ENCODE data around the gene ASB6. TPM values are rescaled to one million over a fixed set of nuclear protein-coding genes. Genes with fewer than 3 reads are reported as not detected.

ASB6 gene
- total RNA-seq, 1 experiment from 2014 or later: 21.0 TPM

- no peak overlapping the region for H3K27ac ChIP-seq (ENCODE audit: insufficient read length, low read depth, low read length)
- no peak overlapping the region for H3K4me2 ChIP-seq (ENCODE audit: insufficient read depth, insufficient read length, low read length)
Measured at GRCh38 chr9:129630967-129631673, 10.8 kb downstream of the ASB6 start.

More at GRCh38 chr9:129630967-129631673, 10.8 kb downstream of the ASB6 start:
- Mint-ChIP-seq H3K27me3 (ENCODE audit: low read depth) (no peaks in the 10 kb centered on the region), H3K36me3 (ENCODE audit: insufficient read depth in 1 of 3, low read depth in 3 of 3) (peaks cover 21 to 62% (median 56%) of the 10 kb centered on the region in 3 experiments; a peak in 6 of 7 replicates), H3K27ac (peak overlapping the region; percentile 82 to 91 (median 88); a peak in 5 of 7 replicates), H3K9me3 (no peaks in the 10 kb centered on the region), H3K4me1 (peaks cover 31 to 35% of the 10 kb centered on the region in 2 experiments), H3K4me3 (peak overlapping the region in 1 of 2 experiments; percentile 35; a peak in 1 of 5 replicates)
- no CpG with 5 or more reads among the region's 21 CpGs for WGBS (ENCODE audit: extremely low coverage, insufficient read length, low lambda C conversion rate)
- Histone ChIP-seq H3K27me3 (ENCODE audit: insufficient read depth, low read length) (no peaks in the 10 kb centered on the region), H3K23ac (ENCODE audit: insufficient read length, low read depth, low read length) (no peak overlapping the region), H2AK5ac (ENCODE audit: insufficient read length, low read length) (no peak overlapping the region), H3K9ac (ENCODE audit: extremely low read depth, insufficient read length, low read length) (no peak overlapping the region), H3K9me3 (ENCODE audit: control insufficient read depth, low read depth, low read length) (no peaks in the 10 kb centered on the region), H4K8ac (replicated peaks; ENCODE audit: insufficient read length, low read depth, low read length) (no peak overlapping the region), H3K79me2 (ENCODE audit: insufficient read depth, low read length) (peaks cover 63% of the 10 kb centered on the region), H3K18ac (ENCODE audit: insufficient read length, low read depth, low read length) (no peak overlapping the region), H3K56ac (ENCODE audit: insufficient read length, low read depth, low read length) (no peak overlapping the region), H2BK20ac (ENCODE audit: low read depth, low read length, poor library complexity, severe bottlenecking) (no peak overlapping the region), H3K4ac (ENCODE audit: low read depth, low read length) (no peak overlapping the region), H2BK12ac (ENCODE audit: insufficient read length, low read depth, low read length) (no peak overlapping the region), H4K5ac (ENCODE audit: insufficient read length, low read depth, low read length) (no peak overlapping the region), H3K23me2 (ENCODE audit: insufficient read length, low read depth, low read length, poor library complexity, severe bottlenecking) (peaks cover 8% of the 10 kb centered on the region), H3T11ph (ENCODE audit: low read length) (no peak overlapping the region), H2BK5ac (ENCODE audit: insufficient read length, low read length) (no peak overlapping the region), H2BK120ac (ENCODE audit: low read depth, low read length, poor library complexity, severe bottlenecking) (no peak overlapping the region), H4K91ac (ENCODE audit: insufficient read length, low read depth, low read length) (no peak overlapping the region), H3K79me1 (ENCODE audit: insufficient read depth, low read depth, low read length, poor library complexity, severe bottlenecking) (peaks cover 11% of the 10 kb centered on the region), H3K4me1 (ENCODE audit: insufficient read depth, low read length) (no peaks in the 10 kb centered on the region), H3K14ac (ENCODE audit: insufficient read depth, low read length) (no peak overlapping the region; the same call in 1 of the 2 replicates), H4K20me1 (ENCODE audit: control insufficient read depth, insufficient read depth, insufficient read length) (no peaks in the 10 kb centered on the region), H2AFZ (ENCODE audit: low read length) (no peak overlapping the region), H2BK15ac (ENCODE audit: low read depth, low read length) (no peak overlapping the region)
- TF ChIP-seq, protein P1, sequence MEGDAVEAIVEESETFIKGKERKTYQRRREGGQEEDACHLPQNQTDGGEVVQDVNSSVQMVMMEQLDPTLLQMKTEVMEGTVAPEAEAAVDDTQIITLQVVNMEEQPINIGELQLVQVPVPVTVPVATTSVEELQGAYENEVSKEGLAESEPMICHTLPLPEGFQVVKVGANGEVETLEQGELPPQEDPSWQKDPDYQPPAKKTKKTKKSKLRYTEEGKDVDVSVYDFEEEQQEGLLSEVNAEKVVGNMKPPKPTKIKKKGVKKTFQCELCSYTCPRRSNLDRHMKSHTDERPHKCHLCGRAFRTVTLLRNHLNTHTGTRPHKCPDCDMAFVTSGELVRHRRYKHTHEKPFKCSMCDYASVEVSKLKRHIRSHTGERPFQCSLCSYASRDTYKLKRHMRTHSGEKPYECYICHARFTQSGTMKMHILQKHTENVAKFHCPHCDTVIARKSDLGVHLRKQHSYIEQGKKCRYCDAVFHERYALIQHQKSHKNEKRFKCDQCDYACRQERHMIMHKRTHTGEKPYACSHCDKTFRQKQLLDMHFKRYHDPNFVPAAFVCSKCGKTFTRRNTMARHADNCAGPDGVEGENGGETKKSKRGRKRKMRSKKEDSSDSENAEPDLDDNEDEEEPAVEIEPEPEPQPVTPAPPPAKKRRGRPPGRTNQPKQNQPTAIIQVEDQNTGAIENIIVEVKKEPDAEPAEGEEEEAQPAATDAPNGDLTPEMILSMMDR (conservative IDR thresholded peaks at IDR 0.05): no peak
- no peak for DNase-seq

Measured in H9 (cell line).